Effector memory CD4-positive, alpha-beta T cell (primary cell): ENCODE measurements around the gene JAZF1.

ENCODE experiments used
- DNase-seq, 3 donors: peaks; one replicate each; pipeline ENCODE4 v3.0.0-alpha.2; 2020
- H3K27ac ChIP-seq: 2 replicates; pipeline ENCODE4 v1.7.0; 2013; ENCODE audit warnings: mild to moderate bottlenecking, low read length, moderate library complexity; ENCODE audit not compliant: insufficient read depth, poor library complexity, severe bottlenecking
- H3K27me3 ChIP-seq: replicated peaks from 2 replicates; pipeline ENCODE4 v1.7.0; 2013; ENCODE audit warnings: mild to moderate bottlenecking, low read length; ENCODE audit not compliant: insufficient read depth, control insufficient read depth, poor library complexity, severe bottlenecking
- H3K36me3 ChIP-seq: 2 replicates; pipeline ENCODE4 v1.7.0; 2013; ENCODE audit warnings: mild to moderate bottlenecking, low read length, moderate library complexity; ENCODE audit not compliant: control insufficient read depth, insufficient read depth
- H3K4me1 ChIP-seq: 2 replicates; pipeline ENCODE4 v1.7.0; 2013; ENCODE audit warnings: low read length, mild to moderate bottlenecking; ENCODE audit not compliant: control insufficient read depth, insufficient read depth, poor library complexity, severe bottlenecking
- H3K4me3 ChIP-seq: 2 replicates; pipeline ENCODE4 v1.7.0; 2013; ENCODE audit warnings: low read length, low read depth, mild to moderate bottlenecking; ENCODE audit not compliant: insufficient read depth, poor library complexity, severe bottlenecking
- H3K9me3 ChIP-seq: 2 replicates; pipeline ENCODE4 v1.7.0; 2013; ENCODE audit warnings: mild to moderate bottlenecking, low read length, moderate library complexity; ENCODE audit not compliant: control insufficient read depth

JAZF1 gene

DNA sequence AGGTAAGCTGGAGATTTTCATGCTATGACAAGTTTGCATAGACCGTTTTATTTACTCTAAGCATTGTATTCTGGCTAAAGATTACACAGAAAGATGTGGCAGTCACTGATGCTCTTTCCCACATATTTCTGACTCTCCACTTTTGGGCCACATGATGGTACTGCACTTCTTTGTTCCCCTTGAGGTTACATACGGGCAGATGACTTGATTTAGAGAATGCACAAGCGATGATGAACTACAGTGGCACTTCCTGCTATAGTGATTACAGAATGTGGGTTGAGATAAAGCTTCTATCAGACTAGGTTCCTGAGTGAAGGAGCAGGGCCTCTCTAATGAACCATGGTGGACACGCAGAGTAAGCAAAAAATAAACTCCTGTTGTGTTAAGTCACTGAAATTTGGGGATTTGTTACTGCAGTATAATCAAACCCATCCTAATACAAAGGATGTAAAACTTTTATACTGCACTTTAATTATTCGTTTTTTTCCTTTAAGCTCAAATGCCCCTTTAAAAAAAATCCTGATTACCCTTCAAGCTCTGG lies 262.8 kb downstream of the JAZF1 start:
- no peak for DNase-seq
- Histone ChIP-seq H3K4me3 (no peak overlapping the region), H3K27ac (no peak overlapping the region), H3K36me3 (no peaks in the 10 kb centered on the region), H3K4me1 (no peaks in the 10 kb centered on the region), H3K9me3 (no peaks in the 10 kb centered on the region), H3K27me3 (no peaks in the 10 kb centered on the region)

DNA sequence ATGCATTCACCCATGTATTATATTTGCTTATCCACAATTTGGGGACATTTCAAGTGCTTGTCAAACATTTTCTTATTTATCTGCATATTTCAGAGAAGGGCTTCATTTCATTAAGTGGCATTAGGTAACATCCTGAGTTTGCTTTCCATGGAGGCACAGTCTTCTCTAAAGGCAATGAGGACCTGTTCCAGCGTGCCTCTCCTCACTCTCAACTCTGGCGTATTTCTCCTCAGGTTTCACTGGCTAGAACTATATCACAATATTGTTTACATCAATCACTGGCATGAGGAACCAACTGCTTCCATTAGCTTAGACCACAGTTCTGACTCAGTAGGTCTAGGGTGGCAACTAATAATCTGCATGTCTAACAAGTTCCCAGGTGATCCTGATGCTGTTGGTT lies 263.5 kb downstream of the JAZF1 start:
- H3K4me3 ChIP-seq = no peak overlapping the region
- no peaks in the 10 kb centered on the region for H3K4me1 ChIP-seq
- H3K27ac ChIP-seq = no peak overlapping the region
- H3K27me3 ChIP-seq = no peaks in the 10 kb centered on the region
- H3K9me3 ChIP-seq = no peaks in the 10 kb centered on the region
- H3K36me3 ChIP-seq = no peaks in the 10 kb centered on the region
- no peak for DNase-seq

DNA sequence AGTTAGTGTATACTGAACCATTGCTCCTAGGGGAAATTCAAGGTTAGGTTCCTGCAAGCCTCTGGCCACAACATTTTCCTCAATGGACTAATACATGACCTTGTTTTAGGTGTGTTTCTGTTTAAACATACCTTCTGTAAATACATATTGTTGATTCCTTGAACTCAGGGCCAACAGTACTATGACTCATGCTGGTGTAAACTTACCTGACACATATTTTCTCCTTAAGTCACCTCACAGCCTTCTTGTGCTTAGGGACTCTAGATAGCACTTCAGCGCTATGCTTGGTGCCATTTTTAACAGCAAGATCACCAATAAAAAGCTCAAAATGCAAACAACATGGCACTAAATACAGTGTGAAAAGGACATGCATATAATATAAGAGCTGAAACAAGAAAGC lies 264.2 kb downstream of the JAZF1 start:
- no peaks in the 10 kb centered on the region for H3K36me3 ChIP-seq
- H3K4me1 ChIP-seq = no peaks in the 10 kb centered on the region
- no peak overlapping the region for H3K27ac ChIP-seq
- DNase-seq = no peak
- no peak overlapping the region for H3K4me3 ChIP-seq
- H3K9me3 ChIP-seq = no peaks in the 10 kb centered on the region
- H3K27me3 ChIP-seq = no peaks in the 10 kb centered on the region

DNA sequence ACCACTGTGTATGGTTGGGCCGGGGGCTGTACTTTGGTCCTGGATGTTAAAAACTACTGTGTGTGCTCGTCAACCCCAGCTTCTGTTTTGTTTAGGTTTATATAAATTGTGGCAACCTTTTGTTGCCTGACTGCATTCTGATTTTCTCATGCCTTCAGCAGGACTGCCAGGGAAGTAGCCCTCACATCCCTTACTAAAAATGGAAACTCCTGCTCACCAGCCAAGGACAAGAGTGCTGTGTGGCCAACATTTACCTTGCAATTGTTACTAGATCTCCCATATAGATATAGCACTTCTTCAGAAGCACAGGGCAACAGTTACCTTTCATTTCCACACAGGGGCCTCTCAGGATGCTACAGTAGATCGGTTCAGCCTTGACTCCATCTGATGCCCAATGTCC lies 266.2 kb downstream of the JAZF1 start:
- no peaks in the 10 kb centered on the region for H3K27me3 ChIP-seq
- no peak for DNase-seq
- no peaks in the 10 kb centered on the region for H3K9me3 ChIP-seq
- H3K4me3 ChIP-seq = no peak overlapping the region
- no peaks in the 10 kb centered on the region for H3K4me1 ChIP-seq
- H3K36me3 ChIP-seq = no peaks in the 10 kb centered on the region
- no peak overlapping the region for H3K27ac ChIP-seq

GRCh38 chr7:27912751-27913150 lies 267.8 kb downstream of the JAZF1 start:
- Histone ChIP-seq H3K4me1 (no peaks in the 10 kb centered on the region), H3K9me3 (no peaks in the 10 kb centered on the region), H3K27me3 (no peaks in the 10 kb centered on the region), H3K4me3 (no peak overlapping the region), H3K36me3 (no peaks in the 10 kb centered on the region), H3K27ac (no peak overlapping the region)
- no peak for DNase-seq

- no peak overlapping the region for H3K27ac ChIP-seq
- no peak for DNase-seq
- no peaks in the 10 kb centered on the region for H3K9me3 ChIP-seq
- H3K36me3 ChIP-seq = no peaks in the 10 kb centered on the region
- H3K4me3 ChIP-seq = no peak overlapping the region
- H3K27me3 ChIP-seq = no peaks in the 10 kb centered on the region
- no peaks in the 10 kb centered on the region for H3K4me1 ChIP-seq
Observed at GRCh38 chr7:27911920-27912319, 268.7 kb downstream of the JAZF1 start.

DNA sequence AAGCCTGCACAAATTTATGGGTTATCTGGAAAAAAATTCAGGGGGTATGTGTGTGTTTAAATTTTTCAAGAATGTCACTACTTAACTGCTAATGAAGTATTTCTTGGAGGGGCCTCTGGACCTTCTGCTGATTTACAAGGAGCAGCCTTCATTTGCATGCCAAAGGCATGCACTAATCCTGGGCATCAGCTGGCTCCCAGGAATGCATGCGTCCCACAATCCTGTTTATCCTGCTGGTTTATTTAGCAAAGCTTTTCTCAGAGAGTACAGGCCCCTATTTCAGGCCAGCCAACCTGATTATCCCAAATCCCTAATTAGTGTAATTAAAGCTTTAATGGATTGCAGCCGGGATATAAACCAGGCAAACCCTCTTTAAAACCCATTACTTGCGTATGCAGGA lies 270.3 kb downstream of the JAZF1 start:
- Histone ChIP-seq H3K4me3 (no peak overlapping the region), H3K9me3 (no peaks in the 10 kb centered on the region), H3K36me3 (no peaks in the 10 kb centered on the region), H3K27me3 (no peaks in the 10 kb centered on the region), H3K27ac (no peak overlapping the region), H3K4me1 (no peaks in the 10 kb centered on the region)
- DNase-seq = no peak

DNA sequence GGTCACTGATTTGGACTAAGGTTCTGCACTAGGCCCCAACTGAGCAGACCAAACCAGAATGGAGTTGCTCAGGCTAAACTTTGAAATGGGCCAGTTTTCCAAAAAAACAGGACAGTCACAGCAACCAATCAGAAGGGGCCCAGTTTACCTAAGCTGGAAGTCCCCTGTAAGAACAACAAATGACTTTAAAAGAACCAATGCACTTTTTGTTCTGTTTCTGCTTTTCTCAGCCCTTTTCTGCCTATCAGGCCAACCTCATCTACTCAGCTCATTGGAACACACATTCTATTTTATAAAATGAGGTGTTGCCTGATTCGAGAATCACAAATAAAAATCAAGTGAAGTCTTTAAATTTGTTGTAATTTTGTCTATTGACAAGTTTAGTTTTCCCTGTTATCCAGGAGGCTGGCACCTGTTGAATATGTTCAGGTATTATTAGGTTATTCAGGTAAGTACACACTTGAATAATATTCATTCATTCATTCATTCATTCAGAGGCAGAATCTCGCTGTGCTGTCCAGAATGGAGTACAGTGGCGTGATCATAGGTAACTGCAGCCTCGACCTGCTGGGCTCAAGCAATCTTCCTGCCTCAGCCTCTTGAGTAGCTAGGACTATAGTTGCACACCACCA lies 271.9 kb downstream of the JAZF1 start:
- Histone ChIP-seq H3K27ac (no peak overlapping the region), H3K4me3 (no peak overlapping the region), H3K4me1 (no peaks in the 10 kb centered on the region), H3K9me3 (no peaks in the 10 kb centered on the region), H3K27me3 (no peaks in the 10 kb centered on the region), H3K36me3 (no peaks in the 10 kb centered on the region)
- no peak for DNase-seq

- H3K4me3 ChIP-seq = no peak overlapping the region
- no peak for DNase-seq
Observed at GRCh38 chr7:27906385-27907091, 274.1 kb downstream of the JAZF1 start.

GRCh38 chr7:27905951-27906350 lies 274.6 kb downstream of the JAZF1 start:
- Histone ChIP-seq H3K36me3 (no peaks in the 10 kb centered on the region), H3K27me3 (no peaks in the 10 kb centered on the region), H3K27ac (no peak overlapping the region), H3K9me3 (no peaks in the 10 kb centered on the region), H3K4me1 (no peaks in the 10 kb centered on the region), H3K4me3 (no peak overlapping the region)
- no peak for DNase-seq

More at GRCh38 chr7:27906385-27907091, 274.1 kb downstream of the JAZF1 start:
- no peaks in the 10 kb centered on the region for H3K36me3 ChIP-seq
- no peaks in the 10 kb centered on the region for H3K4me1 ChIP-seq
- no peak overlapping the region for H3K27ac ChIP-seq
- H3K27me3 ChIP-seq = no peaks in the 10 kb centered on the region
- no peaks in the 10 kb centered on the region for H3K9me3 ChIP-seq
